H9 (cell line): Measurements from ENCODE around the gene LAMB4. TPM values are rescaled to one million over a fixed set of nuclear protein-coding genes. Genes with fewer than 3 reads are reported as not detected.

ENCODE experiments used
- DNase-seq: peaks from one replicate; pipeline ENCODE4 v3.0.0-alpha.2; 2017
- H2AFZ ChIP-seq: one replicate; pipeline ENCODE4 v1.6.1; 2013; ENCODE audit warnings: mild to moderate bottlenecking, low read length, control low read depth, moderate library complexity
- H2AK5ac ChIP-seq: 2 replicates; pipeline ENCODE4 v1.6.1; 2013; ENCODE audit warnings: low read length, control low read depth, mixed read lengths; ENCODE audit not compliant: insufficient read length
- H2BK120ac ChIP-seq: one replicate; pipeline ENCODE4 v1.6.1; 2013; ENCODE audit warnings: low read depth, mild to moderate bottlenecking, low read length, control low read depth, inconsistent platforms; ENCODE audit not compliant: poor library complexity, severe bottlenecking
- H2BK12ac ChIP-seq: 2 replicates; pipeline ENCODE4 v1.6.1; 2013; ENCODE audit warnings: low read length, control low read depth, mixed read lengths, low read depth; ENCODE audit not compliant: insufficient read length
- H2BK15ac ChIP-seq: 2 replicates; pipeline ENCODE4 v1.6.1; 2013; ENCODE audit warnings: low read depth, low read length, control low read depth
- H2BK20ac ChIP-seq: one replicate; pipeline ENCODE4 v1.6.1; 2013; ENCODE audit warnings: low read depth, mild to moderate bottlenecking, low read length, control low read depth, inconsistent platforms; ENCODE audit not compliant: poor library complexity, severe bottlenecking
- H2BK5ac ChIP-seq: 2 replicates; pipeline ENCODE4 v1.6.1; 2013; ENCODE audit warnings: low read length, control low read depth, mixed read lengths; ENCODE audit not compliant: insufficient read length
- H3K14ac ChIP-seq: 2 replicates; pipeline ENCODE4 v1.6.1; 2013; ENCODE audit warnings: low read length, control low read depth; ENCODE audit not compliant: insufficient read depth
- H3K18ac ChIP-seq: 2 replicates; pipeline ENCODE4 v1.6.1; 2013; ENCODE audit warnings: low read depth, mild to moderate bottlenecking, mixed read lengths, low read length, control low read depth; ENCODE audit not compliant: insufficient read length
- H3K23ac ChIP-seq: 2 replicates; pipeline ENCODE4 v1.6.1; 2013; ENCODE audit warnings: low read length, control low read depth, mixed read lengths, low read depth; ENCODE audit not compliant: insufficient read length
- H3K23me2 ChIP-seq: 2 replicates; pipeline ENCODE4 v1.6.1; 2013; ENCODE audit warnings: low read depth, mild to moderate bottlenecking, mixed read lengths, low read length, control low read depth; ENCODE audit not compliant: insufficient read length, poor library complexity, severe bottlenecking
- H3K27ac ChIP-seq: 2 replicates; pipeline ENCODE4 v1.5.1; 2013; ENCODE audit warnings: low read length, control low read depth, mixed read lengths, low read depth; ENCODE audit not compliant: insufficient read length
- H3K27me3 ChIP-seq: 2 replicates; pipeline ENCODE4 v1.6.1; 2013; ENCODE audit warnings: low read length, control low read depth, inconsistent platforms; ENCODE audit not compliant: insufficient read depth
- H3K4ac ChIP-seq: 2 replicates; pipeline ENCODE4 v1.6.1; 2013; ENCODE audit warnings: low read depth, mild to moderate bottlenecking, control low read depth, inconsistent platforms, low read length, moderate library complexity
- H3K4me1 ChIP-seq: 2 replicates; pipeline ENCODE4 v1.6.1; 2013; ENCODE audit warnings: low read length, control low read depth, inconsistent platforms; ENCODE audit not compliant: insufficient read depth
- H3K4me2 ChIP-seq: 2 replicates; pipeline ENCODE4 v1.6.1; 2013; ENCODE audit warnings: low read length, control low read depth, mixed read lengths; ENCODE audit not compliant: insufficient read length, insufficient read depth
- H3K56ac ChIP-seq: 2 replicates; pipeline ENCODE4 v1.6.1; 2013; ENCODE audit warnings: low read depth, mild to moderate bottlenecking, mixed read lengths, low read length, control low read depth; ENCODE audit not compliant: insufficient read length
- H3K79me1 ChIP-seq: 2 replicates; pipeline ENCODE4 v1.6.1; 2013; ENCODE audit warnings: low read depth, mild to moderate bottlenecking, moderate library complexity, low read length, control low read depth, inconsistent platforms; ENCODE audit not compliant: insufficient read depth, poor library complexity, severe bottlenecking
- H3K79me2 ChIP-seq: 2 replicates; pipeline ENCODE4 v1.6.1; 2013; ENCODE audit warnings: low read length, control low read depth, inconsistent platforms; ENCODE audit not compliant: insufficient read depth
- H3K9ac ChIP-seq: 2 replicates; pipeline ENCODE4 v1.6.1; 2013; ENCODE audit warnings: low read length, control low read depth, mixed read lengths; ENCODE audit not compliant: insufficient read length; ENCODE audit errors: extremely low read depth
- H3K9me3 ChIP-seq: one replicate; pipeline ENCODE4 v1.6.1; 2013; ENCODE audit warnings: low read depth, low read length, inconsistent platforms; ENCODE audit not compliant: control insufficient read depth
- H3T11ph ChIP-seq: one replicate; pipeline ENCODE4 v1.6.1; 2013; ENCODE audit warnings: mild to moderate bottlenecking, low read length, control low read depth, inconsistent platforms
- H4K20me1 ChIP-seq: one replicate; pipeline ENCODE4 v1.6.1; 2013; ENCODE audit not compliant: control insufficient read depth, insufficient read length, insufficient read depth
- H4K5ac ChIP-seq: 2 replicates; pipeline ENCODE4 v1.6.1; 2013; ENCODE audit warnings: low read depth, mild to moderate bottlenecking, mixed read lengths, low read length, control low read depth; ENCODE audit not compliant: insufficient read length
- H4K8ac ChIP-seq: replicated peaks from 2 replicates; pipeline ENCODE4 v1.6.1; 2013; ENCODE audit warnings: low read length, control low read depth, mixed read lengths, low read depth; ENCODE audit not compliant: insufficient read length
- H4K91ac ChIP-seq: 2 replicates; pipeline ENCODE4 v1.6.1; 2013; ENCODE audit warnings: low read depth, mild to moderate bottlenecking, moderate library complexity, mixed read lengths, low read length, control low read depth; ENCODE audit not compliant: insufficient read length
- H3K27ac Mint-ChIP-seq, 3 experiments: 2 replicates in 2 of 3; 3 replicates in 1 of 3; pipeline ENCODE4 v1.8.0; 2020 to 2021; ENCODE audit warnings: mixed read lengths in 3 of 3, mild to moderate bottlenecking in 1 of 3, moderate library complexity in 1 of 3
- H3K27me3 Mint-ChIP-seq: 2 replicates; pipeline ENCODE4 v1.8.0; 2021; ENCODE audit warnings: low read depth, mild to moderate bottlenecking, moderate library complexity, mixed read lengths
- H3K36me3 Mint-ChIP-seq, 3 experiments: 2 replicates in 2 of 3; 3 replicates in 1 of 3; pipeline ENCODE4 v1.8.0; 2020 to 2021; ENCODE audit warnings: low read depth in 3 of 3, mixed read lengths in 3 of 3; ENCODE audit not compliant: insufficient read depth in 1 of 3
- H3K4me1 Mint-ChIP-seq, 2 experiments: 2 replicates each; pipeline ENCODE4 v1.8.0; 2020; ENCODE audit warnings: mixed read lengths in 2 of 2
- H3K4me3 Mint-ChIP-seq, 2 experiments: 2 replicates in 1 of 2; 3 replicates in 1 of 2; pipeline ENCODE4 v1.8.0; 2020 to 2021; ENCODE audit warnings: mild to moderate bottlenecking in 2 of 2, mixed read lengths in 2 of 2, moderate library complexity in 1 of 2
- H3K9me3 Mint-ChIP-seq, 2 experiments: 2 replicates in 1 of 2; 3 replicates in 1 of 2; pipeline ENCODE4 v1.8.0; 2020; ENCODE audit warnings: mild to moderate bottlenecking in 2 of 2, mixed read lengths in 2 of 2, moderate library complexity in 1 of 2
- WGBS: extraction: QIAGEN DNeasy Blood & Tissue Kit; methylation state at CpG from one replicate; pipeline ENCODE4 v1.1.7; 2013; ENCODE audit warnings: missing lambda C conversion rate, low lambda C conversion rate, mixed read lengths; ENCODE audit not compliant: insufficient read length; ENCODE audit errors: extremely low coverage; 5-methylcytosine and 5-hydroxymethylcytosine counted together
- total RNA-seq: library from RNA; stranded (reverse); gene quantifications from 2 replicates; pipeline ENCODE4 v1.2.1, GENCODE V29; 2021
- TF ChIP-seq, protein P1 (sequence below): fragments of 200-600 bp; sonication (generic); conservative IDR thresholded peaks from 3 replicates; pipeline ENCODE4 v1.8.0; 2021; ENCODE audit warnings: antibody characterized with exemption, mild to moderate bottlenecking

LAMB4 gene
- total RNA-seq, 1 experiment from 2014 or later, result not detected

- TF ChIP-seq, protein P1, sequence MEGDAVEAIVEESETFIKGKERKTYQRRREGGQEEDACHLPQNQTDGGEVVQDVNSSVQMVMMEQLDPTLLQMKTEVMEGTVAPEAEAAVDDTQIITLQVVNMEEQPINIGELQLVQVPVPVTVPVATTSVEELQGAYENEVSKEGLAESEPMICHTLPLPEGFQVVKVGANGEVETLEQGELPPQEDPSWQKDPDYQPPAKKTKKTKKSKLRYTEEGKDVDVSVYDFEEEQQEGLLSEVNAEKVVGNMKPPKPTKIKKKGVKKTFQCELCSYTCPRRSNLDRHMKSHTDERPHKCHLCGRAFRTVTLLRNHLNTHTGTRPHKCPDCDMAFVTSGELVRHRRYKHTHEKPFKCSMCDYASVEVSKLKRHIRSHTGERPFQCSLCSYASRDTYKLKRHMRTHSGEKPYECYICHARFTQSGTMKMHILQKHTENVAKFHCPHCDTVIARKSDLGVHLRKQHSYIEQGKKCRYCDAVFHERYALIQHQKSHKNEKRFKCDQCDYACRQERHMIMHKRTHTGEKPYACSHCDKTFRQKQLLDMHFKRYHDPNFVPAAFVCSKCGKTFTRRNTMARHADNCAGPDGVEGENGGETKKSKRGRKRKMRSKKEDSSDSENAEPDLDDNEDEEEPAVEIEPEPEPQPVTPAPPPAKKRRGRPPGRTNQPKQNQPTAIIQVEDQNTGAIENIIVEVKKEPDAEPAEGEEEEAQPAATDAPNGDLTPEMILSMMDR, result no peak
- H3K4me1 Mint-ChIP-seq, result no peaks in the 10 kb centered on the region
These were observed 43.6 kb downstream of the LAMB4 start for GRCh38 chr7:108086546-108086945.

More at GRCh38 chr7:108086546-108086945, 43.6 kb downstream of the LAMB4 start:
- no peak overlapping the region for H2BK12ac ChIP-seq
- Mint-ChIP-seq H3K4me3 (no peak overlapping the region), H3K27ac (no peak overlapping the region; a peak in 1 of 7 replicates), H3K36me3 (peaks cover 2 to 3% (median 2%) of the 10 kb centered on the region in 3 experiments; a peak in 5 of 7 replicates), H3K9me3 (peaks cover 2 to 4% of the 10 kb centered on the region in 2 experiments), H3K27me3 (no peaks in the 10 kb centered on the region)
- H3K4me2 ChIP-seq, result no peak overlapping the region
- H3K79me1 ChIP-seq, result no peaks in the 10 kb centered on the region
- H3K4ac ChIP-seq, result no peak overlapping the region
- no peak overlapping the region for H4K5ac ChIP-seq
- no peak overlapping the region for H3T11ph ChIP-seq
- no peak overlapping the region for H3K23ac ChIP-seq
- WGBS, result no CpG with 5 or more reads among the region's 2 CpGs
- no peak overlapping the region for H2BK120ac ChIP-seq
- H3K9ac ChIP-seq, result no peak overlapping the region
- no peak overlapping the region for H4K8ac ChIP-seq
- H2BK15ac ChIP-seq, result no peak overlapping the region
- no peak overlapping the region for H3K18ac ChIP-seq
- H3K56ac ChIP-seq, result no peak overlapping the region
- H3K14ac ChIP-seq, result no peak overlapping the region
- H2BK5ac ChIP-seq, result no peak overlapping the region
- no peak overlapping the region for H2BK20ac ChIP-seq
- DNase-seq, result no peak
- no peak overlapping the region for H2AK5ac ChIP-seq
- no peaks in the 10 kb centered on the region for H4K20me1 ChIP-seq
- H3K23me2 ChIP-seq, result no peaks in the 10 kb centered on the region
- H3K27ac ChIP-seq, result no peak overlapping the region
- H4K91ac ChIP-seq, result no peak overlapping the region
- no peaks in the 10 kb centered on the region for H3K27me3 ChIP-seq
- H3K4me1 ChIP-seq, result no peaks in the 10 kb centered on the region
- no peaks in the 10 kb centered on the region for H3K79me2 ChIP-seq
- H3K9me3 ChIP-seq, result no peaks in the 10 kb centered on the region
- no peak overlapping the region for H2AFZ ChIP-seq
